ENCODE measurements around the gene RNF121. TPM values are rescaled to one million over a fixed set of nuclear protein-coding genes. Genes with fewer than 3 reads are reported as not detected.

Gene RNF121
- total and polyA plus RNA-seq, 2 donors (not counting 1 experiment from before 2014, with no cell fraction given): 29.6 to 48.6 TPM

GRCh38 chr11:72004515-72005346 is 75.9 kb downstream of the RNF121 start:
- H3K79me2 ChIP-seq (ENCODE audit: control insufficient read depth, insufficient read depth, low read length): no peaks in the 10 kb centered on the region
- H2AFZ ChIP-seq (ENCODE audit: low read length): no peak overlapping the region
- DNase-seq (ENCODE audit: low read depth in 2 of 2): no peak
- H3K4me1 ChIP-seq (ENCODE audit: control insufficient read depth, extremely low read depth, insufficient read depth, low read length): peaks cover 2% of the 10 kb centered on the region
- H4K20me1 ChIP-seq (ENCODE audit: control insufficient read depth, extremely low read depth, insufficient read depth, low read length): no peaks in the 10 kb centered on the region
- H3K27me3 ChIP-seq (ENCODE audit: control insufficient read depth, insufficient read depth, low read length): no peaks in the 10 kb centered on the region
- H3K27ac ChIP-seq (ENCODE audit: insufficient read depth, low read length): no peak overlapping the region
- no peak overlapping the region for H3K4me2 ChIP-seq (ENCODE audit: extremely low read depth, insufficient read depth, low read length)
- TF ChIP-seq CTCF (conservative IDR thresholded peaks at IDR 0.05 in 1 of 2, IDR thresholded peaks at IDR 0.05 in 1 of 2; ENCODE audit: low read depth in 1 of 2, low read length in 2 of 2) (no peak), EZH2 (IDR thresholded peaks at IDR 0.05; ENCODE audit: low read length, missing control alignments) (no peak)
- H3K9me3 ChIP-seq (ENCODE audit: control insufficient read depth, insufficient read depth, low read depth, low read length): no peaks in the 10 kb centered on the region
- H3K9ac ChIP-seq (ENCODE audit: insufficient read depth, low read length): no peak overlapping the region
- H3K36me3 ChIP-seq (ENCODE audit: control insufficient read depth, insufficient read depth, low read length): peaks cover 60% of the 10 kb centered on the region
- H3K4me3 ChIP-seq (replicated peaks in 1 of 4; ENCODE audit: control extremely low read depth in 1 of 4, insufficient read depth in 1 of 4, low read depth in 3 of 4, low read length in 4 of 4): no peak overlapping the region

- H3K27ac ChIP-seq (ENCODE audit: insufficient read depth, low read length): no peak overlapping the region
Measured at GRCh38 chr11:72005347-72006260, 76.8 kb downstream of the RNF121 start.

More at GRCh38 chr11:72005347-72006260, 76.8 kb downstream of the RNF121 start:
- Histone ChIP-seq H3K36me3 (ENCODE audit: control insufficient read depth, insufficient read depth, low read length) (peaks cover 63% of the 10 kb centered on the region), H3K4me2 (ENCODE audit: extremely low read depth, insufficient read depth, low read length) (no peak overlapping the region), H3K9ac (ENCODE audit: insufficient read depth, low read length) (no peak overlapping the region), H3K4me1 (ENCODE audit: control insufficient read depth, extremely low read depth, insufficient read depth, low read length) (no peaks in the 10 kb centered on the region), H3K79me2 (ENCODE audit: control insufficient read depth, insufficient read depth, low read length) (peaks cover under 1% of the 10 kb centered on the region), H4K20me1 (ENCODE audit: control insufficient read depth, extremely low read depth, insufficient read depth, low read length) (no peaks in the 10 kb centered on the region), H2AFZ (ENCODE audit: low read length) (no peak overlapping the region), H3K4me3 (replicated peaks in 1 of 4; ENCODE audit: control extremely low read depth in 1 of 4, insufficient read depth in 1 of 4, low read depth in 3 of 4, low read length in 4 of 4) (no peak overlapping the region), H3K9me3 (ENCODE audit: control insufficient read depth, insufficient read depth, low read depth, low read length) (no peaks in the 10 kb centered on the region), H3K27me3 (ENCODE audit: control insufficient read depth, insufficient read depth, low read length) (no peaks in the 10 kb centered on the region)
- TF ChIP-seq EZH2 (IDR thresholded peaks at IDR 0.05; ENCODE audit: low read length, missing control alignments): no peak
- TF ChIP-seq CTCF (conservative IDR thresholded peaks at IDR 0.05 in 1 of 2, IDR thresholded peaks at IDR 0.05 in 1 of 2; ENCODE audit: low read depth in 1 of 2, low read length in 2 of 2): no peak
- no peak for DNase-seq (ENCODE audit: low read depth in 2 of 2)

Measured in fibroblast of lung (primary cell).